Endothelial cell of umbilical vein (primary cell): ENCODE results near the gene FLVCR2. TPM values are rescaled to one million over a fixed set of nuclear protein-coding genes. Genes with fewer than 3 reads are reported as not detected.

Experiments
- BruUV-seq: library from RNA; stranded (reverse); fragments of 400-500 nt; replicated peaks from 2 replicates; lab custom pipeline; 2021; lab: Mats Ljungman, UMichigan
- CTCF ChIA-PET: fragments of 300-600, 350-600 bp; sonication (Branson Sonifier 250); formaldehyde crosslinking; loops from one replicate; lab custom pipeline; 2021; ENCODE audit warnings: antibody characterized with exemption, inconsistent platforms; lab: Charles Lee
- POLR2A ChIA-PET: fragments of 300-600, 350-600 bp; sonication (Branson Sonifier 250); formaldehyde crosslinking; loops from one replicate; lab custom pipeline; 2021; ENCODE audit warnings: antibody characterized with exemption, inconsistent platforms; lab: Charles Lee
- DNase-seq: peaks from one replicate; pipeline ENCODE4 v3.0.0-alpha.2; 2011; ENCODE audit warnings: low read depth, low spot score
- FAIRE-seq: peaks from 2 replicates; lab custom pipeline; 2011; peaks lifted over from hg19 to GRCh38; lab: Jason Lieb, UNC
- H2AFZ ChIP-seq: 2 replicates; pipeline ENCODE4 v1.6.0; 2012; ENCODE audit warnings: low read depth, low read length, control low read depth, inconsistent platforms
- H3K27ac ChIP-seq: 2 replicates; pipeline ENCODE4 v1.5.1; 2011; ENCODE audit warnings: low read depth, mild to moderate bottlenecking, control low read depth, low read length, moderate library complexity; ENCODE audit not compliant: insufficient read depth
- H3K27me3 ChIP-seq, 2 experiments: 2 replicates each; pipeline versions ENCODE4 v1.6.0 to v1.6.1; 2011; ENCODE audit warnings: low read length in 2 of 2, mixed read lengths in 1 of 2; ENCODE audit not compliant: control insufficient read depth in 2 of 2, insufficient read depth in 2 of 2
- H3K36me3 ChIP-seq, 2 experiments: 2 replicates in 1 of 2; 3 replicates in 1 of 2; pipeline ENCODE4 v1.5.1; 2011; ENCODE audit warnings: low read length in 2 of 2, mild to moderate bottlenecking in 1 of 2, moderate library complexity in 1 of 2; ENCODE audit not compliant: control insufficient read depth in 2 of 2, insufficient read depth in 2 of 2; ENCODE audit errors: extremely low read depth in 1 of 2
- H3K4me1 ChIP-seq: 3 replicates; pipeline ENCODE4 v1.5.1; 2011; ENCODE audit warnings: mild to moderate bottlenecking, low read length; ENCODE audit not compliant: control insufficient read depth, insufficient read depth; ENCODE audit errors: extremely low read depth
- H3K4me2 ChIP-seq: 2 replicates; pipeline ENCODE4 v1.6.1; 2011; ENCODE audit warnings: low read length, control low read depth, mixed read lengths; ENCODE audit not compliant: insufficient read depth
- H3K4me3 ChIP-seq, 3 experiments: fragments of 200-600 bp in 1 of 3; sonication (generic), shearing (Covaris generic) in 1 of 3; replicated peaks in 1 of 3; 2 replicates each; pipeline ENCODE4 v1.5.1; 2011 to 2016; ENCODE audit warnings: control low read depth in 3 of 3, low read length in 3 of 3, mild to moderate bottlenecking in 2 of 3, inconsistent platforms in 1 of 3, low read depth in 1 of 3, moderate library complexity in 1 of 3; ENCODE audit not compliant: insufficient read depth in 1 of 3
- H3K79me2 ChIP-seq: 2 replicates; pipeline ENCODE4 v1.6.0; 2012; ENCODE audit warnings: low read length, inconsistent platforms; ENCODE audit not compliant: control insufficient read depth, insufficient read depth
- H3K9ac ChIP-seq: replicated peaks from 2 replicates; pipeline ENCODE3; 2011; ENCODE audit warnings: low read length, control low read depth; ENCODE audit not compliant: insufficient read depth; ENCODE audit errors: extremely low read depth
- H3K9me1 ChIP-seq: replicated peaks from 3 replicates; pipeline ENCODE4 v1.6.0; 2011; ENCODE audit warnings: mild to moderate bottlenecking, low read length; ENCODE audit not compliant: control insufficient read depth, insufficient read depth; ENCODE audit errors: extremely low read depth
- H3K9me3 ChIP-seq: replicated peaks from 2 replicates; pipeline ENCODE4 v1.5.1; 2012; ENCODE audit warnings: low read length, inconsistent platforms; ENCODE audit not compliant: control insufficient read depth, insufficient read depth
- H4K20me1 ChIP-seq: replicated peaks from 2 replicates; pipeline ENCODE3; 2011; ENCODE audit warnings: mild to moderate bottlenecking, low read length; ENCODE audit not compliant: control insufficient read depth, insufficient read depth; ENCODE audit errors: extremely low read depth
- EZH2 ChIP-seq: IDR thresholded peaks from 2 replicates; pipeline ENCODE4 v1.6.1; 2012; ENCODE audit warnings: borderline replicate concordance, low read depth, mild to moderate bottlenecking, moderate library complexity, low read length, inconsistent platforms; ENCODE audit not compliant: severe bottlenecking
- FOS ChIP-seq: IDR thresholded peaks from 2 replicates; pipeline ENCODE4 v1.6.1; 2011; ENCODE audit warnings: mild to moderate bottlenecking, low read length, moderate library complexity, borderline replicate concordance; ENCODE audit not compliant: insufficient read depth
- GATA2 ChIP-seq: IDR thresholded peaks from 2 replicates; pipeline ENCODE4 v1.7.0; 2011; ENCODE audit warnings: low read depth, mild to moderate bottlenecking, moderate library complexity, mixed read lengths, low read length; ENCODE audit not compliant: insufficient read length, insufficient read depth
- JUN ChIP-seq: IDR thresholded peaks from 2 replicates; pipeline ENCODE4 v1.6.1; 2011; ENCODE audit warnings: borderline replicate concordance, low read depth; ENCODE audit not compliant: insufficient read length, insufficient read depth
- MYC ChIP-seq: IDR thresholded peaks from one replicate; pipeline ENCODE4 v1.6.1; 2011; ENCODE audit warnings: mild to moderate bottlenecking, low read depth, low read length
- POLR2A ChIP-seq: IDR thresholded peaks from 2 replicates; pipeline ENCODE4 v1.6.1; 2012; ENCODE audit warnings: low read depth, mild to moderate bottlenecking, control low read depth, low read length
- POLR2AphosphoS5 ChIP-seq: IDR thresholded peaks from 2 replicates; pipeline ENCODE4 v1.6.1; 2012; ENCODE audit warnings: low read depth, mild to moderate bottlenecking, control low read depth, low read length, moderate library complexity; ENCODE audit not compliant: insufficient read depth
- dilution Hi-C: fragments of 300-500 bp; cut with MboI; formaldehyde crosslinking; loops from one replicate; pipeline ENCODE4 v1.15.0; 2019; ENCODE audit warnings: low sequenced_read_pairs; ENCODE audit not compliant: extremely low pct_ligation_motif_present
- intact Hi-C: fragments of 100-400 bp; cut with micrococcal nuclease; formaldehyde crosslinking; loops from one replicate; pipeline ENCODE4 v1.10.0; 2022
- polyA plus RNA-seq, 4 experiments: library from polyadenylated mRNA; depleted of rRNA in 3 of 4; stranded (reverse) in 3 of 4; unstranded in 1 of 4; fragments of >200 nt; gene quantifications; 2 replicates each; pipeline versions ENCODE4 v1.2.1 to v1.2.3, GENCODE V29; 2011 to 2012; ENCODE audit warnings: missing spikeins in 1 of 4
- total RNA-seq: library from RNA; stranded (reverse); gene quantifications from 2 replicates; pipeline ENCODE4 v1.2.3, GENCODE V29; 2021
- TF ChIP-seq, protein P1 (sequence below): IDR thresholded peaks from 2 replicates; pipeline ENCODE4 v1.6.1; 2011; ENCODE audit not compliant: insufficient read depth, insufficient read length
- TF ChIP-seq, protein P2 (sequence below), 2 donors: IDR thresholded peaks; 1 replicate in 1 of 2; 2 replicates in 1 of 2; pipeline ENCODE4 v1.5.1; 2011; ENCODE audit warnings: low read length in 2 of 2, mild to moderate bottlenecking in 2 of 2, moderate library complexity in 2 of 2, control low read depth in 1 of 2, inconsistent platforms in 1 of 2, low read depth in 1 of 2; ENCODE audit not compliant: insufficient read depth in 1 of 2; ENCODE audit errors: extremely low read depth in 1 of 2

Gene FLVCR2
- total and polyA plus RNA-seq, 2 donors (not counting 3 experiments of a cell fraction or from before 2014, with no cell fraction given): 1.4 to 4.9 TPM

- POLR2A ChIA-PET: no interaction called here
- H3K79me2 ChIP-seq: no peaks in the 10 kb centered on the region
- intact Hi-C loops (no loop called here), dilution Hi-C loops (no loop called here)
- H3K9me1 ChIP-seq: no peaks in the 10 kb centered on the region
- H2AFZ ChIP-seq: no peak overlapping the region
- no peaks in the 10 kb centered on the region for H3K36me3 ChIP-seq
- no peak overlapping the region for H3K4me2 ChIP-seq
- CTCF ChIA-PET: interaction anchor here (1.0 to 1.6 kb wide), 3 partner anchors 14 to 63 kb away, joined by 3 to 7 read pairs (median 6); no protein-coding TSS in a partner anchor
- peaks cover 1% of the 10 kb centered on the region for H3K4me1 ChIP-seq
- no peak overlapping the region for H3K27ac ChIP-seq
- FAIRE-seq: no peak
- no peak for TF ChIP-seq MYC
- TF ChIP-seq POLR2A: no peak
- TF ChIP-seq GATA2: no peak
- no peak for TF ChIP-seq POLR2AphosphoS5
- TF ChIP-seq, protein P1, sequence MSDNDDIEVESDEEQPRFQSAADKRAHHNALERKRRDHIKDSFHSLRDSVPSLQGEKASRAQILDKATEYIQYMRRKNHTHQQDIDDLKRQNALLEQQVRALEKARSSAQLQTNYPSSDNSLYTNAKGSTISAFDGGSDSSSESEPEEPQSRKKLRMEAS: no peak
- TF ChIP-seq JUN: no peak
- no peak for TF ChIP-seq EZH2
- TF ChIP-seq, protein P2, sequence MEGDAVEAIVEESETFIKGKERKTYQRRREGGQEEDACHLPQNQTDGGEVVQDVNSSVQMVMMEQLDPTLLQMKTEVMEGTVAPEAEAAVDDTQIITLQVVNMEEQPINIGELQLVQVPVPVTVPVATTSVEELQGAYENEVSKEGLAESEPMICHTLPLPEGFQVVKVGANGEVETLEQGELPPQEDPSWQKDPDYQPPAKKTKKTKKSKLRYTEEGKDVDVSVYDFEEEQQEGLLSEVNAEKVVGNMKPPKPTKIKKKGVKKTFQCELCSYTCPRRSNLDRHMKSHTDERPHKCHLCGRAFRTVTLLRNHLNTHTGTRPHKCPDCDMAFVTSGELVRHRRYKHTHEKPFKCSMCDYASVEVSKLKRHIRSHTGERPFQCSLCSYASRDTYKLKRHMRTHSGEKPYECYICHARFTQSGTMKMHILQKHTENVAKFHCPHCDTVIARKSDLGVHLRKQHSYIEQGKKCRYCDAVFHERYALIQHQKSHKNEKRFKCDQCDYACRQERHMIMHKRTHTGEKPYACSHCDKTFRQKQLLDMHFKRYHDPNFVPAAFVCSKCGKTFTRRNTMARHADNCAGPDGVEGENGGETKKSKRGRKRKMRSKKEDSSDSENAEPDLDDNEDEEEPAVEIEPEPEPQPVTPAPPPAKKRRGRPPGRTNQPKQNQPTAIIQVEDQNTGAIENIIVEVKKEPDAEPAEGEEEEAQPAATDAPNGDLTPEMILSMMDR (IDR thresholded peaks at IDR 0.05; ENCODE audit: extremely low read depth in 1 of 2, insufficient read depth in 1 of 2, low read depth in 1 of 2, low read length in 2 of 2): no peak
- TF ChIP-seq FOS: no peak
- H3K4me3 ChIP-seq: no peak overlapping the region
- no peaks in the 10 kb centered on the region for H4K20me1 ChIP-seq
- H3K9ac ChIP-seq: no peak overlapping the region
- no peak for DNase-seq
- no peaks in the 10 kb centered on the region for H3K9me3 ChIP-seq
- no peaks in the 10 kb centered on the region for H3K27me3 ChIP-seq
- BruUV-seq: no TSS peak
Measured at GRCh38 chr14:75640876-75641275, 62.5 kb downstream of the FLVCR2 start.
